SW480 (cell line): ENCODE measurements around the gene GRM7.

Source experiments
- DNase-seq: peaks from one replicate; pipeline ENCODE4 v3.0.0-alpha.2; 2016; ENCODE audit warnings: low spot score

GRM7 gene

DNA sequence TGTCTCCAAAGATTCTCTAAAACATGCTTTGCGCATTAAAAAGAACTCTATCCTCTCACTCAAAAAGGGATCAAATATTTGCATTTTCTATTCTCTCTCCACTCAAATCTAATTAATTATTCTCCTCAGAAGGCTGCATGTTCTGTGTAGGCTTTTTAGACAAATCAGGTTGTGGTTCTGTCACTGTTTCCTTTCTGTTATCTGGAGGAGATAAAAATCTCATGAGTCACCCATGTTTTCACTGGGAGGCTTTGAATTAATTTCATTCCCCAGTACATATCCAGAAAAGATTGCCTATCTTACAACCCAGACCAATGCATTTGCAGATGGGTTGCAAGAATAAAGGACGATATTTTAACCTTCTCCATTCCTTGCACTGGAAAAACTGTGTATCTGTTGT, 446.5 kb downstream of the GRM7 start:
- no peak for DNase-seq

DNA sequence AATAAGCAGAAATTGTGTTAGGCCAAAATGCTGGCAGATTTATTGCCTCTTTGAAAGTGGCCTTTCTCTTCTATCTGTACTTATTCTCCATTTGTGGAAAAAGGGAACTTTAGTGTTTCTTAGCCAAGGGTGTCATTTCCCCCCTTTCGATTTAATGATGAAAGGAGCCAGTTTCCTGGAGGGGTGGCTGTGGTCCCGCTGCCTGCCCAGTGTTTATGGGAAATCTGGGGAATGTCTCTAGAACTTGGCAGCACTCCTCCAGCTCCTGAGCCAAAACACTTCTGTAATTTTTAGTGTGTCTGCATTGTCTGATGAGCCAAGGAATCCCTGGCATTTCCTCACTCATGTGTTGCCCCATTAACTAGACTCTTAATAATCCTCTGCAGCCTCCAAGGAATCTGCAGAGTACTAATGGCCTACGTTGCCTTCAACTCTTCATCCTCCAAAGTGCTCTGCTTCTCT, 448.8 kb downstream of the GRM7 start:
- no peak for DNase-seq

DNA sequence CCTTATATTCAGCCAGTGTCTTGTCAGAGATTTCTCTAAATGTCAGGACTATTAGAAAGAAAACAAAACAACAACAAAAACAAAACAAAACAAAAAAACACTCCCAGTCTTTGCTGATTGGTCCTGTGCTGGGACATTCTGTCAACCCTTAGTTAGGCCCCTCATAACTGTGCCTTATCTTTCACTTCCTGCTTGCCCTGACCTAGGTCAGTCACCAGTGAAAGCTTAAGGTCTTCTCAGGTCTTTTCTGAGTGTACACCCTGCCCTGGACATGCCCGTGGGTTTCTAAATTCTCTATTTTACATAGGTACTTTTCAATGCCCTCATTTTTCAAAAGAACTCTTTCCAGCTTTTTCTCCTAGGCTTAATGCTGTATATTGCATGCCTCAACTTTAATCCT, 454.1 kb downstream of the GRM7 start:
- DNase-seq, result no peak

DNA sequence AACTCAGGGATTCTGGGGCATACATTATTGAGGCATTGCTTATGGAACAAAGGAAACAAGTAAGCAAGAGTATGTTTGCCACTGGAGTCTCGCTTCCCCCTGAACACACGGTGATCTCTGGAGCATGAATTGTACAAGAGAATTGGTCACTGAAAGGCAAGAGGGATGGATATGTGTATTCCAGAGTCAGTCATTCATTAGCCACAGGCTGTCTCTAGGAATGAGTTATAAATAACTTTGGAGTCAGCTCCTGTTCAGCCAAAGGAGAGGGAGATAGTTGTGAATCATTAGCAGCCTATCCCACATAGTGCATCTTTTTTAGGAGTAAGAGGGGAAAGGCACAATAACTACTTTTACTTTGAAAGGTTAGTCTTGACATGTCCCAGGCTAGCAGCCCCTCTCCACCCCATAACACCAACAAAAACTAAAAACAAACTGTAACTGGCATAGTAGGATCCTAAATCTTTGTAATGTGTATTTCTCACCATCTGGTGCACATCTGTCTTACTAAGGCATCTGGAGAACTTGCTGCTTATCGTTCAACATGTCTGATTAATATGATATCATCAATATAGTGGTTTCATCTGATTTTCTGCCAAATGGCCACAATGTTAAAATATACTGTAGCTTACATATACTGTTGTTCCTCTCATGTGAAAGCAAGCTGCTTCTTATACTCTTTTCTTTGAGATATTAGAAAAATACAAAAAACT, 462.2 kb downstream of the GRM7 start:
- DNase-seq, result no peak

DNA sequence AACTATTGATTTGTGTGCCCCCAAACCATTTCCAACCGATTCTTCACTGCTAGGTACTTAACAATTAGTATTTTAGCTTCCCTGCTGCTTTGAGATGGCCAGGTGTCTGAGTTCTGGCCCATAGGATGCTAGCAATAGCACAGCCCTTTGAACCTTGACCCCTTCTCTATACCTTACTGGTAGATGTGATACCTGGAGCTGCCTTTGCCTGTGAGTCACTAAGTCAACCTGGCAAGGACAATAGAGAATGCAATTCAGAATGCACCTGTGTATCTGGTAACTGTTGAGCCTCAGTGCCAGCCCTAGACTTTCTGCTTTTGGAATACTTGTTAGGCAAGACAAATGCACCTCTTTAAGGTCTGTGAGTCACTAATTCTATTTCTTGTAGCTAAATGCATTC, 467.4 kb downstream of the GRM7 start:
- DNase-seq, result no peak

DNA sequence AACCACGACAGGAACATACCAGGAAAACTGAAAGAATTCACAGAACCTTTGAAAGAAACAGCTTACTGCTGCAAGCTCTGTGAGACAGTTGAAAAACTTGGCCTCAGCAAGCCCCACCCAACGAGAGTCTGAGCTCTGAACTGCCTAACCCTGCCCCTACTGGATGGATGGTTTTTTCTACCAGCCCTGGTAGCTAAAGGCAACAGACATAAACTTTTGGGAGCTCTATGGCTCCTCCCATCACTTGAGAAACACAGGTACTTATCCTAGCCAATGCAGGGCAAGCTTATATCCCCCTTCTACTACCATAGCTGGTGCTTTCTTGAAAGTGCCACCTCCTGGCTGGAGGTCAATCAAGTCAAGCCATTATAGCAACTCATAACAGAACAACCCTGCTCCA, 471.8 kb downstream of the GRM7 start:
- no peak for DNase-seq

DNA sequence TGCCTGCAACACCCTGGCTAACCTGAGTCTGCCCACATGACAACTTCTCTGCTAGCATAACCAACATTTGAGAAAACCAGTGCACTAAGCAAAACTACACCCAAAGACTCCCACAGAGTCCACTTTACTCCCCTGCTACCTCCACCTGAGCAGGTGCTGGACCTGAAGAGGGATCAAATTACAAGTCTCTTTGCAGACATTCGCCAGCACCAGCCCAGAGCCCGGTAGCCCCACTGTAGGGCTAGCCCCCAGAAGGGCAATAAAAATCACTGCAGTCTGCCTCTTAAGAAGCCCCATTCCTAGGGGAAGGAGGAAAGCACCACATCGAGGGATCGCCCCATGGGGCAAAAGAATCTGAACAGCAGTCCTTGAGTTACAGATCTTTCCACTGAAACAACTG, 472.2 kb downstream of the GRM7 start:
- no peak for DNase-seq

DNA sequence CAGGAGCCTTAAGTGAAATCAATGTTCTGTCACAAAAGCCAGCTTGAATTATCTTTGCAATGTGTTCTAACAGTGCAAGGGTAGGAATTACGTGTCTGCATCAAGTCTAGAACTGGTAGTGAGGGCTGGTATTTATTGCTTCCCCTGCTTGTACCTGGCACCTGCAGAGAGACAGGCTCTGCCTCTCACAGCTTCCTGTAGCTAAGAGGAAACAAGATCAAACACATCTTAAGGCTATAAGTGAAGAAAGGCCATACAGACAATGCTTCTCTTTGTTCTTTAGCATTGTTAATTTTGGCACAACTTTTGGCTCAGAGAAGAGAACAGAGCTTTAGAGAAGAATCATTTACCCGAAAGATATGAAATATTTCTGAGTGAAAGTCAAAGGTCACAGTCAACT, 479.9 kb downstream of the GRM7 start:
- DNase-seq, result no peak

DNA sequence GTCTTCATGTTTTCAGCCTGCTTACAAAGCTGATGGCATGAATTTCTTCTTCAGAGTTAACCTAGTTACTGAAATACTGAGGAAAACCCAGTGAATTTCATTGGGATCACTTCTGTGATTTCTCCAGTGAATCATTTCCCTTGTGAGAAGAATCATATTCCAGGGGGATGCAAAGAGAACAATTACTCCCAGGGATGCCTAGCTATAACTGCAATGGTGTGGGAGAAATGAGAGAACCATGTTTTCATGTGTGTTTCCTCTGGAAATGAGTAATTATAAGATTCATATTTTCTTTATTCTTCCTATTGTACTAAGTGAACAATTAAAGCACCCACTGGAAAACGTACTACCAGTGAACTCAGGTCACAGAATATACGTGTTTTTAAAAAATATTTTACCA, 485.4 kb downstream of the GRM7 start:
- DNase-seq, result no peak

DNA sequence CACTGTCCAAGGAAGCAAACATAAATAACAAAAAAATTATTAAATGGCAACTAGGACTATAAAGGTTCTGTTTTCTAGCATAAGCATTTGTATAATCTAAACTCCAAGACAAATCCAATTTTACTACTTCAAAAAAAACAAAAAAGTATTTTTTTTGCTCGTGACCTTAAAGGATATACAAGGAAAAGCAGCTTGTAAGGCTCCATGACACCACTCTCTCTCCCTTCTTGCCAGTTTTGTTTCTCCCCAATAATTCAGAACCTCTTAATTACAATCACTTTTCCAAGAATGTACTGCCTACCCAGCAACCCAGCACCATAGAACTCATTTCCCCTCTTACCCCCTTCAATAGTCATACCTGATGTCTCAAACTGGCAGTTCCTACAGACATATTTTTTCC, 496.2 kb downstream of the GRM7 start:
- DNase-seq, result no peak

DNA sequence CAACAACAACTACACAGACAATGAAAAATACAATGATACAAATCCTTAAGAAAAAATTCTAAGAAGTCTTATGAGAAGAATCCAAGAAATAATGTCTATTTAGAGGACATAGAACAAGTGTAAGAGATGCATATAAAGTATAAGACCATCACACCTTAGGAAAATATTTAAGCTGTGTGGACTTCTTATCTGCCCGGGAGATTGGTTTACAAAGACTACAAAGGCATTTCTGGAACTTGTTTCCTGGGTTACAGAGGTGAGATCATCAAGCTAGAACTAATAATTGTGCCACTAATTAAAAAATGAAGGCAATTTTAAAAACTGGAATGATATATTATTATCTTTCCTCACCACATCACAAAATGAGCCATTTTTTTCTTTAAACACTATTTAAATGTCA, 507.1 kb downstream of the GRM7 start:
- no peak for DNase-seq

DNA sequence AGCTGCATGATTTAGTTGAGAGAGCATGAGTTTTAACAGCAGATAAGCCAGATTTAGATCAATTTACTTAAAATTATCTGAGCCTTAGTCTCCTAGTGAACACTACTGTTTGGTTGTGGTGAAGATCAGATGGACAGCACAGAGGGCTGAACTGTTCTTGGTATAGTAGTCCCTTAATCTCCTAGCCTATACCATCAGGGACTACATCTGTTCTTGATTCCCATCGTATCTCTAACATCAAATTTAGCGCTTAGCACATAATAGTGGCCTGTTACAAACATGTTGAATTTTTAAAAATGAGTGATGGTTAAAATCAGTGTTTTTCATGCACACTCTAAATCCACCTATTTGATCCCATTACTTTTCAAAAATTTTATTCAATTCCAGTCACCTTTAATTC, 507.7 kb downstream of the GRM7 start:
- DNase-seq, result no peak

DNA sequence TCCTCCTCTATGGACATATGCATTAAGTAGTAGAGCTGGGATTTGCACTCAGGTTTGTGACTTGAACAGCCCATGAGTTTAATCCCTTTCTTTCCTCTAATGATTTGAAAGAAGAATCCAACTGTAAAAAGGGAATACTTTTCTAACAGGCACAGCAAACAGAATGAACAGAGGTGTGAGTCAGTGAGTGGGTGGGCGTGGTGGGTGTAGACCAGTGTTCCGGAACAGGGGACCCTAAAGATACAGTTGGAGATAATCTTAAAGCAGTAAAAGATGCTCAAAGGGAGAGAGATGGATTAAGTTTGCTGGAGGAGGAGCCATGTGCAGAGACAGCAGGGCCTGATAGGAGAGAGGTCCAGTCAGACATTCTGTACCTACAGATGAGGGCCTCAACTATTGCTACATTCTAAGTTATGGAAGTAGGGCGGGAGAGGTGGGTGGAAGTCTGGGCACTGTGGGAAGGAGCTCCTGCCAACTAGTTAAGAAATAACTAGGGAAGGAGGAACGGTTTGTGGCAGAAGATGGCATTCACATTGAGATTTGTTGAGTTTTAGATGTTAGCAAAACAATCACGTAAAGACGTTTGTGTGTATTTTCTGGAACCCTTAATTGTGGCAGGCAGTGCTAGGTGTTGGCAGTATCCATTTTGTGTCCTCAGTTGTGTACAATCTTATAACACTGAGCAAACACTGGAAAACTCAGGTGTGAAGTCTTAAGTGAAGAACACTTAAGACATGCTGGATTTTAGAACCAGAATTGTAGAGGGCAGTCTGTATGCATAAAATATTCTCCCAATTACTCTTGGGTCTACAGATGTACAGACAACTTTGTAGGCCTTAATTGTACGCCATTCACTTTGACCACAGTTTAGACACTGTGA, 511.0 kb downstream of the GRM7 start:
- DNase-seq, result no peak

DNA sequence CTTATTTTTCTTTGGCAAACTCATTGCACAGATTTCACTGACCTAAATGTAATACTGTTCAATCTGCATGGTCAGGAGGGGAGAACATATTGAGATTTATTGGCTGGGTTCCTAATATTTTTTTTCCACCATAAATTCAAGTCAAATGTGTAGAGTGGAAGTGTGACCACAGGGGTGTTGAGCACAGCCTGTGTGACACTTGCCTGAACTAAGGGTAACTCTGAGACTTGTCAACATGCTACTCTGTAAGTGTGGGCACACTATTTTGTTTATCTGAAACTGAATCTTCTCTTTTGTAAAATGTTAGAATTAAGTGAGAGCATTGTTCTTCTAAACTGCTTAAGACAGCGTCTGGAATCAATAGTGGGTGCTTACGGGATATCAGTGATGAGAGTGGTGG, 516.2 kb downstream of the GRM7 start:
- DNase-seq, result no peak

DNA sequence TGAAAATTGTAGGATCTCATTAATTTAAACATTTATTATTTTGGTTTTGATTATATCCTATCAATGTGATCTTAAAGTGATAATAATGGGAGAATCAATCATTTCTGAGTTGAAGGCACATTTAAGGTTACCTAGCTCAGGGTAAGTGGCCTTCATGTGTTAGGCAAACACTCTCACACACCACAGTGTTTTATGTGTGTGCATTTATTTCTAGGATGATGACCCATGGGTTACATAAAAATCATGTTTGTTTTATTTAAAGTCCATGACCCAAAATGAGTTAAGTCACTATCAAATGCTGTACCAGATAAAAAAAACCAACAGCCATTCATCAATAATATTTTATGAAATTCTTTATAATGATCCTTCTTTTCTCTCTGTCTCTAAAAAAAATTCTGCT, 520.8 kb downstream of the GRM7 start:
- DNase-seq, result no peak

DNA sequence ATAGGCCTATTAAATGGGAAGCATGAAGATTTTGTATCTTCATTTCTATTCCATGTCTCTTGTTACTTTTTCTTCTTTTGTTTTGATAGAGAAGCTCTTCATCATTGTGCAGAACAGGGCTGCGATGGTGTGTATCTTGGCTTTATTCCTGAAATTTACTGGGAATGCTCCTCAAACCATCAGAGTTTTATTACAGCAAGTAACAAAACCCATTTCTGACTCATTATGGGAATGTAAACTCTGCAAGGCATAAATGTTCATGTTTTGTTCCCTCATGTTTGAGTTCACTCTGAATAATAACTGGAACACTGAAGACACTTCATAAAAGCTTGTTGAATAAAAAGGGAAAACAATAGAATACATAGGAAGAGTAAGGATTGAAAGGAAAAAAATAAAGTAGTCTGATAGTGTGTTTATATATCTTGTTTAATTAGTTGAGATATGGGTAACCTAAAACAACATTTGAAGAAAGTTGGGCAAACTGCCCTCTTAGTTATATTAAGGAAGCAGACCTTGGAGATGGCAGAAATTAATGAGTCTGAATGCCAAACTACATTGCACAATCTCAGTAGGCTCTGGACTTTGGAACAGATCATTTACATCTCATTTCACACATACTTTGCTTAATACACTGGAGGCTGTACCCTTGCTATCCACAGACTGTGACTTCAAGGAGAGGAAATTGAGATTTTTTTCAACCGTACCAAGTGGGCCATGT, 521.5 kb downstream of the GRM7 start:
- DNase-seq, result no peak

DNA sequence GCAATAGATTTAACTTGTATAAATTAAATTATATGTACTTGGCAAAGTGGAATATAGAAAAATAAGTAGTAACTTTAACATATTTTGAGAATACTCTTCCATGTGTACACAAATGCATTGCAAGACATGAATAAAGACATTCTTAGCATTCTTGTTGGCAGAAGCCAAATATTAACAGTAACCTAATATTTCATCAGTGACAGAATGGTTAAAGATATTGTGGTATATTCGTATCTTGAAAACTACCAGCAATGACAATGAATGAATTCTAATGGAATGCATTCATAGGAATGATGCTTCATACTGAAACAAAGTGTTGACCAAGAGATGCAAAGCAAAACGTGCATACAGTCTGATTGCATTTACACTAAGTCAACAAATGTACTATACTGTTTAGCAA, 524.7 kb downstream of the GRM7 start:
- no peak for DNase-seq

DNA sequence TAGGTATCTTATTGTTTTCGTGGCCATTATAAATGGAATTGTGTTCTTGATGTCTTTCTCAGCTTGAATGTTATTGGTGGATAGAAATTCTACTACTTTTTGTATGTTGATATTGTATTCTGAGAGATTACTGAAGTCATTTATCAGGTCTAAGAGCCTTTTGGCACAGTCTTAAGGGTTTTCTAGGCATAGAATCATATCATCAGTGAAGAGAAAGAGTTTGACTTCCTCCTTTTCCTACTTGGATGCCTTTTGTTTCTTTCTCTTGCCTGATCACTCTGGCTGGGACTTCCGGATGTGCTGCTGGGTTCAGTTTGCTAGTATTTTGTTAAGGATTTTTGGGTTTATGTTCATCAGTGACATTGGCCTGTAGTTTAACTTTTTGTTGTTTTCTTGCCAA, 527.1 kb downstream of the GRM7 start:
- no peak for DNase-seq

DNA sequence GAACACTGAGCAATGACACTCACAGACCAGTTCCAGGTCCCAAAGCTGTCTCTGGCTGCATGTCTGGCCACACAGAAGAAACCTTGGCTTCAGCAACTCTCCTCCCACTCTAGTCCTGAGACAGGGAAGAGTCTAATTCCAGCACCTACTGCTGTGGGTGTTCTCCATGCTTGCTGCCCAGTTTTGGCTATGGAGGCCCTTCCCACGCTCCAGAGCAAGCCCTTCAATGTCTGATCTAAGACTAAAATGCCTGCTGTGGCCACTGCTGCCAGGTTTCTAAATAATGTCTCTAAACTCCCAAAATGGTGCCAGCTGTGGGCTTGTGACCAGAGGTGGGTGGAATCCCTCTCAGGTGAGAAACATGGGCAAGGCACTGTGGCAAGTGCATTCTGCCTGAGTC, 531.3 kb downstream of the GRM7 start:
- DNase-seq, result no peak

DNA sequence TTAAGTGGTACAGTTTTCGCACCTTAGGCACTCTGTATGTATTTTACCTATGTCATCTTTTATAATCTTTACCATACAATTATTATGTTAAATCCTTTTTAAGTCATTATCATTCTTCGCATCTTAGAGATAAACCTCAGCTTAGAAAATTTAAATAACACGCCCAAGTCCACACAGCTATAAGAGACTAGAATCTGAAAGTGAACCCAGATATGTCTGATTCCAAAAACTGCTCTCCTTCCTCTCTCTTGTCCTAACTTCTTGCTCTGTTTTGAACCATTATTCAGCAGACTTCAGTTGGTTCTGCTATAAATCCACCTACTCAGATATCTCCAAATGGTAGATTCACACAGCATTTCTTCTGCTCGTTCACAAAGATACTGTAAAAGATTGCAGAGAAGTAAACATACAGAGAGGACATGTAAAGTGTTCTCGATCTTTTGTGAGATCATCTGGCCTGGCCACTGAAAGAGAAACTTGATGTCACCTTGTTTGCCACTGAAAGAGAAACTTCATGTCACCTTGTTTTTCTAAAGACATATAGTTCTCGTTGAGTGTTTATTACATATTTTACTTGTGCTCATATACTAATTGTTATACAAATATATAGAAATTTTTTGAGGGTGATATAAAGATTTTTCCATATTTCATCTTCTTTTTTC, 533.2 kb downstream of the GRM7 start:
- DNase-seq, result no peak

DNA sequence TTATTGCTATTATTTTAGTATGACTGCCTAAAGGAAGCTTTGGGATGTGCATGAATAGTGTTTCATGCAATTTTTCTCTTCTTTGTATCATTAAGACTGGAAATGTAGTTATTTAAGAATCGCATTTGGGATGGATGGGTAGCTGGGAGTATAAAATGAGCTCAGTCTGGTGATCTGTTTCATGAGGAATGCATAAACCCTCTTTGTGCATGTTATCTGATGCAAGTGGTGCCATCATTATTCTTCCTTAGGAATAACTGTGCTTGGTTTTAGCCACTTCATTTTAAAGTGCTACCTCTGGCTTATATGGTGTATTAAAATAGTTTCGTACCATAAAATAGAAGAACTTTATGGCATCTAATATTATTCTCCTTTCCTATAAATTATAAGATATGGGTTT, 535.6 kb downstream of the GRM7 start:
- DNase-seq, result no peak

DNA sequence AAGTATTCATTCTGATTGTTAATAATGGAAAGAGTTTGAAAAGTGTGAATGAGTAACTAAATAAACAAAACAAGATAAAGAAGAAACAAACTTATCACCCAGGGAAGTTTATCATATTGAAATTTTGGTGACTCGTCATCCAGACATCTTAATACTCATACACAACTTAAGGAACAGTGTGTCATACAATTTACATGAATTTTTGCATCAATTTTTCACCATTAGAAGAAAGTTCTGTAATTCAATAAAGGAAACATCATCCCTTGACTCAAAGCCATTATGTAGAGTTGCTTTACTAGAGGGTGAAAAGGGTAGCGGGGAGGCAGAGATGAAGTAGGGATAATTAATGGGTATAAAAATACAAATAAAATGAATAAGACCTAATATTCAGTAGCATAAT, 536.2 kb downstream of the GRM7 start:
- DNase-seq, result no peak
